Mucosa of stomach (tissue), 1 donor: Measurements from ENCODE around the gene GPR180.
A peak's percentile ranks its signal among the peaks of the same experiment; 100 is the strongest.

Experiments used
- H3K27me3 ChIP-seq: one replicate; pipeline ENCODE4 v1.7.0; 2013; ENCODE audit warnings: mild to moderate bottlenecking, low read length; ENCODE audit not compliant: control insufficient read depth, insufficient read depth
- H3K36me3 ChIP-seq: one replicate; pipeline ENCODE4 v1.7.0; 2013; ENCODE audit warnings: low read length; ENCODE audit not compliant: control insufficient read depth, insufficient read depth
- H3K4me1 ChIP-seq: one replicate; pipeline ENCODE4 v1.7.0; 2013; ENCODE audit warnings: mild to moderate bottlenecking, low read length; ENCODE audit not compliant: control insufficient read depth, insufficient read depth
- H3K4me3 ChIP-seq: one replicate; pipeline ENCODE4 v1.7.0; 2013; ENCODE audit warnings: low read length
- H3K9ac ChIP-seq: one replicate; pipeline ENCODE4 v1.7.0; 2013; ENCODE audit warnings: mild to moderate bottlenecking, low read length, moderate library complexity
- H3K9me3 ChIP-seq: one replicate; pipeline ENCODE4 v1.7.0; 2013; ENCODE audit warnings: mild to moderate bottlenecking, low read length, moderate library complexity; ENCODE audit not compliant: control insufficient read depth
- donor health status: Pancreatic carcinoma.

GPR180 gene

GRCh38 chr13:94569615-94570014 lies 32.0 kb upstream of the GPR180 start:
- Histone ChIP-seq H3K9ac (no peak overlapping the region), H3K36me3 (peaks cover 4% of the 10 kb centered on the region), H3K4me3 (no peak overlapping the region), H3K4me1 (no peaks in the 10 kb centered on the region), H3K9me3 (no peaks in the 10 kb centered on the region), H3K27me3 (no peaks in the 10 kb centered on the region)

GRCh38 chr13:94579063-94579462 lies 22.6 kb upstream of the GPR180 start:
- Histone ChIP-seq H3K4me1 (no peaks in the 10 kb centered on the region), H3K36me3 (no peaks in the 10 kb centered on the region), H3K4me3 (no peak overlapping the region), H3K9me3 (no peaks in the 10 kb centered on the region), H3K27me3 (no peaks in the 10 kb centered on the region), H3K9ac (no peak overlapping the region)

GRCh38 chr13:94583926-94584325 lies 17.7 kb upstream of the GPR180 start:
- Histone ChIP-seq H3K36me3 (no peaks in the 10 kb centered on the region), H3K27me3 (no peaks in the 10 kb centered on the region), H3K4me3 (no peak overlapping the region), H3K9ac (no peak overlapping the region), H3K9me3 (no peaks in the 10 kb centered on the region), H3K4me1 (peaks cover 8% of the 10 kb centered on the region)

GRCh38 chr13:94585543-94586101 lies 16.0 kb upstream of the GPR180 start:
- Histone ChIP-seq H3K27me3 (no peaks in the 10 kb centered on the region), H3K4me1 (peaks cover 8% of the 10 kb centered on the region), H3K4me3 (no peak overlapping the region), H3K9me3 (no peaks in the 10 kb centered on the region), H3K9ac (no peak overlapping the region), H3K36me3 (no peaks in the 10 kb centered on the region)

GRCh38 chr13:94586371-94586770 lies 15.3 kb upstream of the GPR180 start:
- Histone ChIP-seq H3K4me1 (peaks cover 13% of the 10 kb centered on the region), H3K9ac (no peak overlapping the region), H3K4me3 (no peak overlapping the region), H3K27me3 (no peaks in the 10 kb centered on the region), H3K36me3 (no peaks in the 10 kb centered on the region), H3K9me3 (no peaks in the 10 kb centered on the region)

GRCh38 chr13:94588541-94588940 lies 13.1 kb upstream of the GPR180 start:
- no peaks in the 10 kb centered on the region for H3K36me3 ChIP-seq
- H3K27me3 ChIP-seq, result no peaks in the 10 kb centered on the region

GRCh38 chr13:94590744-94591143 lies 10.9 kb upstream of the GPR180 start:
- Histone ChIP-seq H3K9ac (no peak overlapping the region), H3K27me3 (no peaks in the 10 kb centered on the region), H3K4me1 (peaks cover 15% of the 10 kb centered on the region), H3K9me3 (no peaks in the 10 kb centered on the region), H3K36me3 (no peaks in the 10 kb centered on the region), H3K4me3 (no peak overlapping the region)

More at GRCh38 chr13:94588541-94588940, 13.1 kb upstream of the GPR180 start:
- Histone ChIP-seq H3K9me3 (no peaks in the 10 kb centered on the region), H3K4me3 (no peak overlapping the region), H3K4me1 (peaks cover 13% of the 10 kb centered on the region), H3K9ac (no peak overlapping the region)

- H3K4me1 ChIP-seq, result peaks cover 15% of the 10 kb centered on the region
- H3K36me3 ChIP-seq, result no peaks in the 10 kb centered on the region
- no peaks in the 10 kb centered on the region for H3K27me3 ChIP-seq
These were observed 6.4 kb upstream of the GPR180 start for GRCh38 chr13:94595001-94595949.

GRCh38 chr13:94595950-94596574 lies 5.6 kb upstream of the GPR180 start, which contains the start of gene TGDS:
Gene TGDS (minus strand): TSS chr13:94596152. CDS start chr13:94596136, 16 bp downstream.
- Histone ChIP-seq H3K4me1 (peaks cover 12% of the 10 kb centered on the region), H3K9ac (peak within 1 kb of the TSS; percentile 95), H3K27me3 (no peaks in the 10 kb centered on the region), H3K9me3 (no peaks in the 10 kb centered on the region), H3K36me3 (no peaks in the 10 kb centered on the region), H3K4me3 (peak within 1 kb of the TSS; percentile 96)

More at GRCh38 chr13:94595001-94595949, 6.4 kb upstream of the GPR180 start:
- Histone ChIP-seq H3K9me3 (no peaks in the 10 kb centered on the region), H3K9ac (peak overlapping the region; percentile 95), H3K4me3 (peak overlapping the region; percentile 96)

- Histone ChIP-seq H3K9me3 (no peaks in the 10 kb centered on the region), H3K36me3 (no peaks in the 10 kb centered on the region), H3K4me1 (peaks cover 11% of the 10 kb centered on the region), H3K9ac (peak overlapping the region; percentile 95), H3K27me3 (no peaks in the 10 kb centered on the region), H3K4me3 (no peak overlapping the region)
These were observed 5.1 kb upstream of the GPR180 start for GRCh38 chr13:94596575-94596971.

- H3K4me1 ChIP-seq, result peaks cover 11% of the 10 kb centered on the region
- no peak overlapping the region for H3K4me3 ChIP-seq
- H3K27me3 ChIP-seq, result no peaks in the 10 kb centered on the region
- H3K36me3 ChIP-seq, result no peaks in the 10 kb centered on the region
- H3K9ac ChIP-seq, result no peak overlapping the region
- H3K9me3 ChIP-seq, result no peaks in the 10 kb centered on the region
These were observed 3.4 kb upstream of the GPR180 start for GRCh38 chr13:94598281-94598680.

- no peak overlapping the region for H3K4me3 ChIP-seq
- H3K36me3 ChIP-seq, result no peaks in the 10 kb centered on the region
- H3K9me3 ChIP-seq, result no peaks in the 10 kb centered on the region
- H3K4me1 ChIP-seq, result peaks cover under 1% of the 10 kb centered on the region
- H3K27me3 ChIP-seq, result no peaks in the 10 kb centered on the region
- H3K9ac ChIP-seq, result no peak overlapping the region
These were observed 1.8 kb upstream of the GPR180 start for GRCh38 chr13:94599877-94600276.
